Mucosa of rectum (tissue), 2 donors: ENCODE measurements around the gene SLC9A5.

Experiments used
- H3K27ac ChIP-seq, 2 donors: one replicate each; pipeline ENCODE4 v1.7.0; 2013; ENCODE audit warnings: inconsistent platforms in 2 of 2, low read depth in 2 of 2, low read length in 2 of 2
- H3K27me3 ChIP-seq, 2 donors: one replicate each; pipeline ENCODE4 v1.7.0; 2013; ENCODE audit warnings: low read length in 2 of 2; ENCODE audit not compliant: control insufficient read depth in 2 of 2, insufficient read depth in 2 of 2
- H3K36me3 ChIP-seq, 2 donors: one replicate each; pipeline ENCODE4 v1.7.0; 2013; ENCODE audit warnings: low read length in 2 of 2; ENCODE audit not compliant: control insufficient read depth in 2 of 2, insufficient read depth in 2 of 2
- H3K4me1 ChIP-seq, 2 donors: one replicate each; pipeline ENCODE4 v1.7.0; 2013; ENCODE audit warnings: low read length in 2 of 2, mild to moderate bottlenecking in 1 of 2; ENCODE audit not compliant: control insufficient read depth in 2 of 2, insufficient read depth in 2 of 2
- H3K4me3 ChIP-seq, 2 donors: one replicate each; pipeline ENCODE4 v1.7.0; 2013; ENCODE audit warnings: low read length in 2 of 2
- H3K9ac ChIP-seq, 2 donors: one replicate each; pipeline ENCODE4 v1.7.0; 2013; ENCODE audit warnings: low read length in 2 of 2, low read depth in 1 of 2, mild to moderate bottlenecking in 1 of 2
- H3K9me3 ChIP-seq, 2 donors: one replicate each; pipeline ENCODE4 v1.7.0; 2013; ENCODE audit warnings: low read length in 2 of 2; ENCODE audit not compliant: control insufficient read depth in 2 of 2
- donor health status: healthy.
- donor health status: Normal muscosa, but diverticular disease.

The SLC9A5 gene

DNA sequence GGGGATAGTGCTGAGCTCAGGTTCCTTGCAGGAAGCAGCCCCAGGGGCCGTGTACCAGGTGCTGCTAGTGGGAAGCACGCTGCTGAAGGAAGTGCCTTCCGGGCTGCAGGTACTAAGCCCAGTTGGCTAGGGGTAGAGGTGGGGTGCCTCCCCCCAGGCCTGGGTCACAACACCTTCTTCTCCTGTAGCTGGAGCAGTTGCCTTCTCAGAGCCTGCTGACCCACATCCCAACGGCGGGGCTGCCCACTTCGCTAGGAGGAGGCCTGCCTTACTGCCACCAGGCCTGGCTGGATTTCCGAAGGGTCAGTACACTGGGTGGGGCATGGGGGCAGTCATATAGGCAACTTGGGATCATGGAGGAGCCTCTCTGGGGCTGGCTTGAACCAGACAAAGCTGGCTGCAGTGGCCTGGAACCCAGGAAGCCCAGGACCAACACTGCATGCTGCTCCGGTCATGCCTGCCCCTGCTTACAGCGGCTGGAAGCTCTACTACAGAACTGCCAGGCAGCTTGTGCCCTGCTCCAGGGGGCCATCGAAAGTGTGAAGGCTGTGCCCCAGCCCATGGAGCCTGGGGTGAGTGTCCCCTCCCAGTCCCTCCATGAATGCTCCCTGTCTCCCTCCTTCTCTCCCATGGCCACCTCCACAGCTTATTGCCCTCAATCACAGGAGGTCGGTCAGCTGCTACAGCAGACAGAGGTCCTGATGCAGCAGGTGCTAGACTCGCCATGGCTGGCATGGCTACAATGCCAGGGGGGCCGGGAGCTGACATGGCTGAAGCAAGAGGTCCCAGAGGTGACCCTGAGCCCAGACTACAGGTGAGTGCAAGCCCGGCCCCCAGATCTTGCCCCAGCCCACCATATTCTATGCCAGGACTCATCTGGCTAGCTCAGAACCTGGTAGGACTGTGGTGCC, 33.0 kb downstream of the SLC9A5 start:
- no peak overlapping the region for H3K27ac ChIP-seq
- no peaks in the 10 kb centered on the region for H3K9me3 ChIP-seq
- peaks cover 0 to 3% of the 10 kb centered on the region in 2 donors for H3K36me3 ChIP-seq
- H3K4me3 ChIP-seq: no peak overlapping the region
- no peaks in the 10 kb centered on the region for H3K27me3 ChIP-seq
- peaks cover 13 to 21% of the 10 kb centered on the region in 2 donors for H3K4me1 ChIP-seq
- H3K9ac ChIP-seq: no peak overlapping the region

DNA sequence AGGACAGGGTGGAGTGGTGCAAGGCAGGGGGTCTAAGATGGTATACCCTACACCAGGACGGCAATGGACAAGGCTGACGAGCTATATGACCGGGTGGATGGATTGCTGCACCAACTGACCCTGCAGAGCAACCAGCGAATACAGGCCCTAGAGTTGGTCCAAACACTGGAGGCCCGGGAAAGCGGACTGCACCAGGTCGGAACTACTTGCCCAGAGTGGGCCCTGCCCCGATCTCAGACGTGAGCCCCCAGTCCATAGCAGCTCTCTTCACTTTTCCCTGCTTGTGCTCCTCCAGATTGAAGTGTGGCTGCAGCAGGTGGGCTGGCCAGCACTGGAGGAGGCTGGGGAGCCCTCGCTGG, 33.6 kb downstream of the SLC9A5 start:
- no peaks in the 10 kb centered on the region for H3K27me3 ChIP-seq
- no peak overlapping the region for H3K27ac ChIP-seq
- H3K9ac ChIP-seq: no peak overlapping the region
- H3K9me3 ChIP-seq: no peaks in the 10 kb centered on the region
- H3K36me3 ChIP-seq: no peaks in the 10 kb centered on the region
- H3K4me1 ChIP-seq: peaks cover 13 to 21% of the 10 kb centered on the region in 2 donors
- no peak overlapping the region for H3K4me3 ChIP-seq

DNA sequence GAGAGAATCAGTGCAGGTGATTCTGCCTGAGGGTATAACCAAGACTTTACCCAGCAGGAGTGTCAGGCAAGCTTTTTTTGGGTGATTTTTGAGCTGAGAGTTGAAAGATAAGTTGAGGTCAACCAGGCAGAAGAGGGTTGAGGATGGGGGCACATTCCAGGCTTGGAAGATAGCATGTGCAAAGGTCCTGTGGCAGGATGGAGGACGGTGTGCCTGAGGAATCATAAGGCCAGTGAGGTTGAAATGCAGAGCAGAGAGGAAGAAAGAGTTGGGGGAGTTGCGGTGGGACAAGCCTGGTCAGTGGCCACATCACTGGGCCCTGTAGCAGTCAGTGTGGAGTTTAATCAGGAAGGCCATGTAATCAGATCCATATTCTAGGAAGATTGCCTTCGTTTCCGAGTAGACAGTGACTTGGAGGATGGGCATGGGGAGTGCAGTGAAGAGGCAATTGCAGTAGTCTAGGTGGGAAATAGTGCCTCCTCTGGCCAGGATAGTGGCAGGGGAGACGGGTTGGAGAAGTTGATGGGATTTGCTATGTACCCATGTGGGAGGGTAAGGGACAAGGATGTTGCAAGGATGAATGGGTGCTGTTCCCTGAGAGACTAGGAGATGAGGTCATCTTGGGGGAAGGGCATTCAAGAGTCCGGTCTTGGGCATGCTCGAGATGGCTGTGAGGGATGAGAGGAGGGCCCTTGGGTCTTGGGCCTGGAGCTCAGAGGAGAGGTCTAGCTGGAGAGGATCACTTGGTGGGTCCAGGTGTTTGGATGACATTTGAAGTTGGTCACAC, 34.5 kb downstream of the SLC9A5 start:
- Histone ChIP-seq H3K4me1 (peaks cover 7 to 14% of the 10 kb centered on the region in 2 donors), H3K27ac (no peak overlapping the region), H3K36me3 (no peaks in the 10 kb centered on the region), H3K4me3 (no peak overlapping the region), H3K9me3 (no peaks in the 10 kb centered on the region), H3K27me3 (no peaks in the 10 kb centered on the region), H3K9ac (no peak overlapping the region)

DNA sequence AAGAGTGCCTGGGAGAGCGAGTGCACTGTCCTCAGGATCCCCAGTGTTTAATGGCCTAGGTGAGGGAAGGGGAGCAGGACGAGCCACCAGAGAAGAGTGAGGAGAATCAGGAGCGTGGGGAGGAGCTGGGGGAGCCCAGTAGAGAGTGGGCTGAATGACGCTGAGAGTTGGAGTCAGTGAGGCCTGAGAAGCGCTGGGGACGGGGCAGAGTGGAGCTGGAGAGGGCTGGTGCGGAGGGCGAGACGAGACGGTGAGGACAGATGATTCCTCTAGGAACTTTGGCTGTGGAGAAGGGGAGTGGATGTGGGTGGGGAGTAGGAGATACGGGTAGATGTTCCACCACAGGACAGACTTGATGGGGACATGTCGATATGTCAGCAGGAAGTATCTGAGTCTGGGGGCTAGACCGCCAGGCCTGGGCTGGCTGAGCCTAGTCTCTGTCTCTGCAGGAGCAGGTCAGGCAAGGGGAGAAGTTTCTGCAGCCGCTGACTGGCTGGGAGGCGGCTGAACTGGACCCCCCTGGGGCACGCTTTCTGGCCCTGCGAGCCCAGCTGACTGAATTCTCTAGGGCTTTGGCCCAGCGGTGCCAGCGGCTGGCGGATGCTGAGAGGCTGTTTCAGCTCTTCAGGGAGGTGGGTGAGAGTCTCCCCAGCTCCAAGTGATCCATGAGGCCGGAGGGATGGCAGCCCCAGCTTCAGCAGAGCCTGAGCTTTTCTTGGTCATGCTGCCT, 35.2 kb downstream of the SLC9A5 start:
- H3K9ac ChIP-seq: no peak overlapping the region
- H3K9me3 ChIP-seq: no peaks in the 10 kb centered on the region
- no peak overlapping the region for H3K4me3 ChIP-seq
- H3K36me3 ChIP-seq: no peaks in the 10 kb centered on the region
- no peak overlapping the region for H3K27ac ChIP-seq
- H3K27me3 ChIP-seq: no peaks in the 10 kb centered on the region
- peaks cover 3 to 8% of the 10 kb centered on the region in 2 donors for H3K4me1 ChIP-seq

DNA sequence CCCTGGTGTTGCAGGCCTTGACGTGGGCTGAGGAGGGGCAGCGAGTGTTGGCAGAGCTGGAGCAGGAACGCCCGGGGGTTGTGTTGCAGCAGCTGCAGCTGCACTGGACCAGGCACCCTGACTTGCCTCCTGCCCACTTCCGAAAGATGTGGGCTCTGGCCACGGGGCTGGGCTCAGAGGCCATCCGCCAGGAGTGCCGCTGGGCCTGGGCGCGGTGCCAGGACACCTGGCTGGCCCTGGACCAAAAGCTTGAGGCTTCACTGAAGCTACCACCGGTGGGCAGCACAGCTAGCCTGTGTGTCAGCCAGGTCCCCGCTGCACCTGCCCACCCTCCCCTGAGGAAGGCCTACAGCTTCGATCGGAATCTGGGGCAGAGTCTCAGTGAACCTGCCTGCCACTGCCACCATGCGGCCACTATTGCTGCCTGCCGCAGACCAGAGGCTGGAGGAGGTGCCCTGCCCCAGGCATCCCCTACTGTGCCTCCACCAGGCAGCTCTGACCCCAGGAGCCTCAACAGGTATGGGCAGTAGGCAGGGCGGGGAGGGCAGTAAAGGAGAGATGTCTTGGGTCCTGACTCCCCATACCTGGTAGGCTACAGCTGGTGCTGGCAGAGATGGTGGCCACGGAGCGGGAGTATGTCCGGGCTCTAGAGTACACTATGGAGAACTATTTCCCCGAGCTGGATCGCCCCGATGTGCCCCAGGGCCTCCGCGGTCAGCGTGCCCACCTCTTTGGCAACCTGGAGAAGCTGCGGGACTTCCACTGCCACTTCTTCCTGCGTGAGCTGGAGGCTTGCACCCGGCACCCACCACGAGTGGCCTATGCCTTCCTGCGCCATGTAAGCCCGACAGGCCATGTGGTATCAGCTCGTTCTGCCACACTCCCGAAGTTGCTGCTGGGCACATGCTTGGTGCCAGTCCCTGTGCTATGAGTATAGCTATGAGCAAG, 36.2 kb downstream of the SLC9A5 start:
- no peaks in the 10 kb centered on the region for H3K9me3 ChIP-seq
- H3K4me3 ChIP-seq: no peak overlapping the region
- no peaks in the 10 kb centered on the region for H3K27me3 ChIP-seq
- H3K27ac ChIP-seq: no peak overlapping the region
- peaks cover 0 to 4% of the 10 kb centered on the region in 2 donors for H3K4me1 ChIP-seq
- H3K9ac ChIP-seq: no peak overlapping the region
- no peaks in the 10 kb centered on the region for H3K36me3 ChIP-seq

DNA sequence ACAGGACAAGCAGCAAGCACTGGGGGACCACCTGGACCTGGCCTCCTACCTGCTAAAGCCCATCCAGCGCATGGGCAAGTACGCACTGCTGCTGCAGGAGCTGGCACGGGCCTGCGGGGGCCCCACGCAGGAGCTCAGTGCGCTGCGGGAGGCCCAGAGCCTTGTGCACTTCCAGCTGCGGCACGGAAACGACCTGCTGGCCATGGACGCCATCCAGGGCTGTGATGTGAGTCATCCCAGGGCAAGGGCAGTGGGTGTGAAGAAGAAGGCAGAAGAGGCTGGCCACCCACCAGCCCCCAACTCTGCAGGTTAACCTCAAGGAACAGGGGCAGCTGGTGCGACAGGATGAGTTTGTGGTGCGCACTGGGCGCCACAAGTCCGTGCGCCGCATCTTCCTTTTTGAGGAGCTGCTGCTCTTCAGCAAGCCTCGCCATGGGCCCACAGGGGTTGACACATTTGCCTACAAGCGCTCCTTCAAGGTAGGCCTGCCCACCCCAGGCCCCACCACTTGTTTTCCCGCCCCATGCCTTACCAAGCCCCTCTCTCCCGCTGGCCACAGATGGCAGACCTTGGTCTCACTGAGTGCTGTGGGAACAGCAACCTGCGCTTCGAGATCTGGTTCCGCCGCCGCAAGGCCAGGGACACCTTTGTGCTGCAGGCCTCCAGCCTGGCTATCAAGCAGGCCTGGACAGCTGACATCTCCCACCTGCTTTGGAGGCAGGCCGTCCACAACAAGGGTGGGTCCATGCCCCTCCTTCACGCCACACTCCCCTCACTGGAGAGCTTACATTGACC, 37.9 kb downstream of the SLC9A5 start:
- Histone ChIP-seq H3K36me3 (no peaks in the 10 kb centered on the region), H3K27me3 (no peaks in the 10 kb centered on the region), H3K4me1 (peaks cover 0 to 4% of the 10 kb centered on the region in 2 donors), H3K27ac (no peak overlapping the region), H3K9ac (no peak overlapping the region), H3K4me3 (no peak overlapping the region), H3K9me3 (no peaks in the 10 kb centered on the region)

DNA sequence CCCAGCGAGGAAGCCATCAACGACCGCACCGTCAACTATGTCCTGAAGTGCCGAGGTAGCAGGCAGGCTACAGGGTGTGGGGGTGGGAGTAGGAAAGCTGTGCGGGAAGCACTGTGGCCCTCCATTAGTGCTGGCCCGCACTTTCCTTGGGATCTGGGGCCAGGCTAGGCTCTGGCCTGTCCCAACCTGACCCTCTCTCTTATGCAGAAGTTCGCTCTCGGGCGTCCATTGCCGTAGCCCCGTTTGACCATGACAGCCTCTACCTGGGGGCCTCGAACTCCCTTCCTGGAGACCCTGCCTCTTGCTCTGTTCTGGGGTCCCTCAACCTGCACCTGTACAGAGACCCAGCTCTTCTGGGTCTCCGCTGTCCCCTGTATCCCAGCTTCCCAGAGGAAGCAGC, 39.2 kb downstream of the SLC9A5 start:
- Histone ChIP-seq H3K36me3 (no peaks in the 10 kb centered on the region), H3K9me3 (no peaks in the 10 kb centered on the region), H3K27me3 (no peaks in the 10 kb centered on the region), H3K4me1 (peaks cover 0 to 4% of the 10 kb centered on the region in 2 donors), H3K4me3 (no peak overlapping the region), H3K9ac (no peak overlapping the region), H3K27ac (no peak overlapping the region)

DNA sequence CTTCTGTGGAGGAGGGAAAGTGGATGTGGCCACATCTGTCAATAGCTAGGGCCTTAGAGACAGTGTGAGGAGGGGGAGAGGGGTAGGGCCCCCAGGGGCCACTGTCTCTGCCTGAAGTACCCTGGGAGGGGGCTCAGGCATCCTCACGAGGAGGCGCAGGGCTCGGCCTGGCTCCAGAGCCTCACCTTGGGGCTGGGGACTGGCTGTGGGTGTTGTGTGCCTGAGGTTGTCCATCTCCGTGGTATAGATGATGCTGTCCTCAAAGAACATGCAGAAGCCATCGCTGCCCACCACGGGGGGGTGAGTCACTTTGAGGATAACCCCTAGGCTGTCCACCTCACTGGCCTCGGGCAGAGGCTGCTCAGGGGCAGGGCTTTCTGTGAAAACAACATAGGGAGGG, 42.7 kb downstream of the SLC9A5 start:
- Histone ChIP-seq H3K9ac (no peak overlapping the region), H3K27ac (no peak overlapping the region), H3K36me3 (no peaks in the 10 kb centered on the region), H3K4me1 (no peaks in the 10 kb centered on the region), H3K27me3 (no peaks in the 10 kb centered on the region), H3K4me3 (no peak overlapping the region), H3K9me3 (no peaks in the 10 kb centered on the region)
